Osteocyte (in vitro differentiated cells): ENCODE data around the gene SLC22A23. TPM values are rescaled to one million over a fixed set of nuclear protein-coding genes. Genes with fewer than 3 reads are reported as not detected.

Experiments used
- DNase-seq: peaks from one replicate; pipeline ENCODE4 v3.0.0; 2021; ENCODE audit warnings: mixed read lengths; ENCODE audit not compliant: unreplicated experiment; ENCODE audit errors: extremely low spot score
- H3K27ac Mint-ChIP-seq: one replicate; pipeline ENCODE4 v1.8.0; 2021; ENCODE audit warnings: mild to moderate bottlenecking, mixed read lengths; ENCODE audit not compliant: unreplicated experiment
- H3K27me3 Mint-ChIP-seq: one replicate; pipeline ENCODE4 v1.8.0; 2021; ENCODE audit warnings: mixed read lengths; ENCODE audit not compliant: unreplicated experiment
- H3K36me3 Mint-ChIP-seq: one replicate; pipeline ENCODE4 v1.8.0; 2021; ENCODE audit warnings: mixed read lengths; ENCODE audit not compliant: unreplicated experiment
- H3K4me1 Mint-ChIP-seq: one replicate; pipeline ENCODE4 v1.8.0; 2021; ENCODE audit warnings: mixed read lengths; ENCODE audit not compliant: unreplicated experiment
- H3K4me3 Mint-ChIP-seq: one replicate; pipeline ENCODE4 v1.8.0; 2021; ENCODE audit warnings: mild to moderate bottlenecking, moderate library complexity, mixed read lengths; ENCODE audit not compliant: unreplicated experiment
- H3K9me3 Mint-ChIP-seq: one replicate; pipeline ENCODE4 v1.8.0; 2021; ENCODE audit warnings: mixed read lengths; ENCODE audit not compliant: unreplicated experiment
- total RNA-seq: library from RNA; stranded (reverse); gene quantifications from 2 replicates; pipeline ENCODE4 v1.2.1, GENCODE V29; 2021
- TF ChIP-seq, protein P1 (sequence below): fragments of 200-600 bp; sonication (generic); IDR thresholded peaks from 2 replicates; pipeline ENCODE4 v1.5.0; 2021; ENCODE audit warnings: antibody characterized with exemption, mild to moderate bottlenecking, moderate library complexity

Gene SLC22A23
- total RNA-seq, 1 donor from 2014 or later: 10.4 TPM

DNA sequence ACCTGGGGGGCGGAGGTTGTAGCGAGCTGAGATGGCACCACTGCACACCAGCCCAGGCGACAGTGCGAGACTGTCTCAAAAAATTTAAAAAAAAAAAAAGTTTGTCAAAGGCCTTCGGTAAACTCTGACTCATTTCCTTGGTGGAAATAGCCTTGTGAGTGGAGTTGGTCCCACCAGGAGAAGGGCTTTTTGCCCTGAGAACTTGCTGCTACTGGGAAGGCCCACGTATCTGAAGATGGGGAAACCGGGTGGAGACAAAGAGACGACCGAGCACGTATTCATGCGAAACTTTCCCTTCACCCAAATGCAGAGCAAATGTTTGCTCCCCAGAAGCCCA is 51.7 kb downstream of the SLC22A23 start:
- no peaks in the 10 kb centered on the region for H3K9me3 Mint-ChIP-seq
- H3K36me3 Mint-ChIP-seq: peaks cover 12% of the 10 kb centered on the region
- H3K27me3 Mint-ChIP-seq: no peaks in the 10 kb centered on the region
- H3K27ac Mint-ChIP-seq: no peak overlapping the region
- H3K4me3 Mint-ChIP-seq: no peak overlapping the region
- no peak for DNase-seq
- TF ChIP-seq, protein P1, sequence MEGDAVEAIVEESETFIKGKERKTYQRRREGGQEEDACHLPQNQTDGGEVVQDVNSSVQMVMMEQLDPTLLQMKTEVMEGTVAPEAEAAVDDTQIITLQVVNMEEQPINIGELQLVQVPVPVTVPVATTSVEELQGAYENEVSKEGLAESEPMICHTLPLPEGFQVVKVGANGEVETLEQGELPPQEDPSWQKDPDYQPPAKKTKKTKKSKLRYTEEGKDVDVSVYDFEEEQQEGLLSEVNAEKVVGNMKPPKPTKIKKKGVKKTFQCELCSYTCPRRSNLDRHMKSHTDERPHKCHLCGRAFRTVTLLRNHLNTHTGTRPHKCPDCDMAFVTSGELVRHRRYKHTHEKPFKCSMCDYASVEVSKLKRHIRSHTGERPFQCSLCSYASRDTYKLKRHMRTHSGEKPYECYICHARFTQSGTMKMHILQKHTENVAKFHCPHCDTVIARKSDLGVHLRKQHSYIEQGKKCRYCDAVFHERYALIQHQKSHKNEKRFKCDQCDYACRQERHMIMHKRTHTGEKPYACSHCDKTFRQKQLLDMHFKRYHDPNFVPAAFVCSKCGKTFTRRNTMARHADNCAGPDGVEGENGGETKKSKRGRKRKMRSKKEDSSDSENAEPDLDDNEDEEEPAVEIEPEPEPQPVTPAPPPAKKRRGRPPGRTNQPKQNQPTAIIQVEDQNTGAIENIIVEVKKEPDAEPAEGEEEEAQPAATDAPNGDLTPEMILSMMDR: no peak
- peaks cover 25% of the 10 kb centered on the region for H3K4me1 Mint-ChIP-seq

DNA sequence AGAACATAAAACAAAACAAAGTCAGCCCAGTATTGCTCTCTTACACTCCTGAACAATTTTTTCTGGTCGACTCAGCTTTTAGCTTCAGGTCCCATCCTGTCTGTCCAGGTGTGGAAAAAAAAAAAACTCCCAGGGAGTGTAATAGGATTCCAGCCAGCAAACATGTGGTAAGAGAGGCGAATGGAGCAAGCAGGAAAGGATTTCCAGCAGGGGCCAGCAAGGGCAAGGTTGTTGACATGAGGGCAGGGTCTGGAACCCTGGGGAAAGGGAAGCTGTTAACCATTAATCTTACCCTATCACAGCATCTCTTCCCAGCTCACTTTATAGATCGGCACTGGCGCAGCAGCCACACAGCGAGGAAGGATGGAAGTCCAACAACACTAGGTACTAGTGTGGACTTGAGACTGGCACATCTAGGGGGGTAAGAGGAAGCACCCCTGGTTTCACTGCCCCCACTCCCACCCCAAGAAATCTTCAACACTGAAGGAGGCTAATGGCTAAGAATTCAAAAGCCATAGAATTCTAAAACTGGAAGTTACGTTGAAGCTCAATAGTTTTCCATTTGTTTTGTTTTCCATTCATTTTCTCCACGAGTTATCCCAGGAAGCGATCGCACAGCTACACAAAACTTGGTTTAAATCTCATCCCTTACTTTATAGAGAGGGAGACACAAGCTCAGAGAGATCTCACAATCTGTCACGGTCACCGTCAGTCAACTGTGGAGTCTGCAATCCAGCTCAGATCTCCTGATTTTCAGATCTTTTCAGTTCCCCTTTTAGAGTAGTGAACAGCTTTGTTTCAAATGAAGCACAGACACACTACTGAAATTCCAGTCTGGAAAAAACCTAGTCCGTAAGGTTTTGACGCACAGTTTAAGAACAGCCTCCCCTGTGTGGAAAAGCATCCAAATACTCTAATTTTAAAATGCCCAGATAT is 53.3 kb downstream of the SLC22A23 start:
- H3K4me1 Mint-ChIP-seq: peaks cover 27% of the 10 kb centered on the region
- H3K27me3 Mint-ChIP-seq: no peaks in the 10 kb centered on the region
- H3K36me3 Mint-ChIP-seq: peaks cover 9% of the 10 kb centered on the region
- H3K4me3 Mint-ChIP-seq: no peak overlapping the region
- no peak overlapping the region for H3K27ac Mint-ChIP-seq
- H3K9me3 Mint-ChIP-seq: no peaks in the 10 kb centered on the region
- DNase-seq: no peak
- TF ChIP-seq, protein P1: no peak

DNA sequence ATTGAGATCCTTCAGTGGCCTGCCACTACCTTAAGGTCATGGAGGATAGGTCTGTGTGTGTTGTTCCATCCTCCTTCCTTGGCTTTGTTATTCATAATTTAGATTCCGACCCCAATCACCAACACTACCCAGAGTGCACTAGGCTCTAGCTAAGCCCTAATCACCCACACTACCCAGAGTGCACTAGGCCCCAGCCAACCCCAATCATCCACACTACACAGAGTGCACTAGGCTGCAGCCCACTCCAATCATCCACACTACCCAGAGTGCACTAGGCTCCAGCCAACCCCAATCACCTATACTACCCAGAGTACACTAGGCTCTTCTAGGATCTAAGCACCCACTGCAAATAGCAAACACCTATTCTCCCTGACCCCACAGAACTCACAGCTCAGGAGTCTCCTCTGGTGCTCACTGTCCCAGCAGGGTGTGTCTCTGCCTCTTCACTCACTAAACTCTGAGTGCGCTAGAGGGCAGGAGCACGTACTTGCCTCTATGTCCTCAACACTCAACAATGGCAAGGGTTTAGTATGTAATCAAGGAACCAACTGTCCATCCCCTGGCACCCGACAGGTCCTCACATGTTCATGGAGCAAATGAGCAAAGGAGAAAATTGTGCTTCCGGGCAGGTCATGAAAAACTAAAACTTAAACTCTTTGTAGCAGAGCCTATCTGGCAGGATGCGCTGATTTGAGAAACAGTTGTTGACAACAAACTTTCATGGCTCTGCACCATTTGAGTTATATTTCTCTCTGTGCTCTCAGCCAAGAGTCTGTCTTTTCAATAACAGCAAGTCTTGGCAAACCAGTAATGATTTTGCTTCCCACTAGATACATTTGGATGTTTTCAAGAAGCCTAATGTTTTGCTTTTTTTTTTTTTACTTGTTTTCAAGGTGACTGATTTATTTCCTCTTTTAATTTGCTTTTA is 54.3 kb downstream of the SLC22A23 start:
- Mint-ChIP-seq H3K4me3 (no peak overlapping the region), H3K36me3 (peaks cover 8% of the 10 kb centered on the region), H3K27ac (no peak overlapping the region), H3K9me3 (no peaks in the 10 kb centered on the region), H3K27me3 (no peaks in the 10 kb centered on the region), H3K4me1 (peaks cover 30% of the 10 kb centered on the region)
- TF ChIP-seq, protein P1: no peak
- DNase-seq: no peak

DNA sequence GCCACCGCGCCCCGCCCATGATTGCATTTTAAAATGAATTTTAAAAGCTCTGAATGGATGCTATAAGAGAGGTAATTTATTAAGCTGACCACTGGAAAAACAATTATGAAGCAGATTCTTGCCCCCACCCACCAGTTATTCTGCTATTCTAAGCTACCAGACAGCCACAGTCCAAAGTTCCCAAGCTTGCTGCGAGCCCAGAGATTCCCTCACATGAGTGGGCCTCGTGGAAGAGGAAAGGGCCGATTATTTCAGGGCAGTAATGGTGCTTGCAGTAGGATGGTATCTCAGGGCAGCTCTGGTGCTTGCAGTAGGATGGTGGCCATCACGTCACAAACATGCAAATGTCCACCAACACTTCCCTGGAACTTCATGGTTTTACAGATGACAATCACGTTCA is 56.7 kb downstream of the SLC22A23 start:
- TF ChIP-seq, protein P1: no peak
- Mint-ChIP-seq H3K27me3 (no peaks in the 10 kb centered on the region), H3K27ac (no peak overlapping the region), H3K9me3 (no peaks in the 10 kb centered on the region), H3K4me1 (peaks cover 23% of the 10 kb centered on the region), H3K4me3 (no peak overlapping the region), H3K36me3 (peaks cover 4% of the 10 kb centered on the region)
- DNase-seq: no peak
